GM13976 (cell line): ENCODE data around the gene N4BP2L2.
A peak's percentile ranks its signal among the peaks of the same experiment; 100 is the strongest.
"Not testable (repeated sequence)": the region's sequence is repeated elsewhere in the genome, so short reads cannot be mapped to it uniquely, and the experiment has no call there.

ENCODE experiments used
- DNase-seq: peaks from one replicate; pipeline ENCODE4 v3.0.0; 2012; ENCODE audit warnings: low spot score
- in situ Hi-C: fragments of 300-500 bp; cut with MboI; formaldehyde crosslinking; loops from one replicate; pipeline ENCODE4 v1.12.0; 2022; ENCODE audit warnings: low sequenced_read_pairs, mixed read lengths, inconsistent platforms; ENCODE audit not compliant: unreplicated experiment
- TF ChIP-seq, protein P1 (sequence below): IDR thresholded peaks from 2 replicates; pipeline ENCODE4 v1.5.1; 2012; ENCODE audit warnings: borderline replicate concordance, mild to moderate bottlenecking; ENCODE audit not compliant: insufficient read depth; ENCODE audit errors: extremely low read depth, missing control alignments, control extremely low read depth

Gene N4BP2L2

DNA sequence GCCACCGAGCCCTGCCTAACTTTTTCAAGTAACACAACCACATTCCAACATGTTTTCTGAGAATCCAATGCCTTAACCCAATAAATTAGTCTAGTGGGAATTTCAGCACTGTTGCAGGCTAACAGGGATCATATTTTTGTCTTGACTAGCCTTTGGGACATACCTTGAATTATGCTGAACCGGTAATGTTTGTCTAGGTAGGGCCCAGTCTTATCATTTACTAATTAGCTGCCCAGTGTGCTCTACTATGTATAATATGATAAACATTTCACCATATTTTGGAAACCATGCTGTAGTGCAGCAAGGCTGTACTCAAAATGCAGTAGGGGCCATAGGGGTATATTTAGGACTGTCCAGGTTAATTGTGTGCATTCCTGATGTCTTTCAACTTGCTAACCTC, 44.4 kb upstream of the N4BP2L2 start:
- in situ Hi-C loops: loop anchor here (25.0 kb wide), 3 partner anchors 329 to 954 kb away; partner anchors contain the start of gene KL
- DNase-seq: no peak
- TF ChIP-seq, protein P1, sequence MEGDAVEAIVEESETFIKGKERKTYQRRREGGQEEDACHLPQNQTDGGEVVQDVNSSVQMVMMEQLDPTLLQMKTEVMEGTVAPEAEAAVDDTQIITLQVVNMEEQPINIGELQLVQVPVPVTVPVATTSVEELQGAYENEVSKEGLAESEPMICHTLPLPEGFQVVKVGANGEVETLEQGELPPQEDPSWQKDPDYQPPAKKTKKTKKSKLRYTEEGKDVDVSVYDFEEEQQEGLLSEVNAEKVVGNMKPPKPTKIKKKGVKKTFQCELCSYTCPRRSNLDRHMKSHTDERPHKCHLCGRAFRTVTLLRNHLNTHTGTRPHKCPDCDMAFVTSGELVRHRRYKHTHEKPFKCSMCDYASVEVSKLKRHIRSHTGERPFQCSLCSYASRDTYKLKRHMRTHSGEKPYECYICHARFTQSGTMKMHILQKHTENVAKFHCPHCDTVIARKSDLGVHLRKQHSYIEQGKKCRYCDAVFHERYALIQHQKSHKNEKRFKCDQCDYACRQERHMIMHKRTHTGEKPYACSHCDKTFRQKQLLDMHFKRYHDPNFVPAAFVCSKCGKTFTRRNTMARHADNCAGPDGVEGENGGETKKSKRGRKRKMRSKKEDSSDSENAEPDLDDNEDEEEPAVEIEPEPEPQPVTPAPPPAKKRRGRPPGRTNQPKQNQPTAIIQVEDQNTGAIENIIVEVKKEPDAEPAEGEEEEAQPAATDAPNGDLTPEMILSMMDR: no peak

DNA sequence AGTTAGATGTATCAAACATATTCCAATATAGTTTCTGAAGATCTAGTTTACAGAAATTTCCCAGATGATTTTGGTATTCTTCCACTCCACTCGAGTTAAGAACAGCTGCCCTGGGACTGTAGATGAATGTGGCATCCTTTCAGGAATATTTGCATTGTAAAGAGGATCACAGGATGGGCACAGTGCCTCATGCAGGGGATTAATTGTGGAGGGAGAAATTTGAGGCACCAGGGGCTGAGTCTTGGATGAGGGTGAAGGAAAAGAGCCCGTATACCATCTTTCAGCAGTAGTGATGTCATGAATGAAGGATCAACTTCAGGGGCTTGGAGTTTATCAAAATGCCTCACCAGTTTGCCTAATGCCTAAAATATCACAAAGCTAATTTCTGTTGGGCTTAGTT, 43.7 kb upstream of the N4BP2L2 start:
- TF ChIP-seq, protein P1: no peak
- no peak for DNase-seq
- in situ Hi-C loops: loop anchor here (25.0 kb wide), 3 partner anchors 330 to 955 kb away; partner anchors contain the start of gene KL

DNA sequence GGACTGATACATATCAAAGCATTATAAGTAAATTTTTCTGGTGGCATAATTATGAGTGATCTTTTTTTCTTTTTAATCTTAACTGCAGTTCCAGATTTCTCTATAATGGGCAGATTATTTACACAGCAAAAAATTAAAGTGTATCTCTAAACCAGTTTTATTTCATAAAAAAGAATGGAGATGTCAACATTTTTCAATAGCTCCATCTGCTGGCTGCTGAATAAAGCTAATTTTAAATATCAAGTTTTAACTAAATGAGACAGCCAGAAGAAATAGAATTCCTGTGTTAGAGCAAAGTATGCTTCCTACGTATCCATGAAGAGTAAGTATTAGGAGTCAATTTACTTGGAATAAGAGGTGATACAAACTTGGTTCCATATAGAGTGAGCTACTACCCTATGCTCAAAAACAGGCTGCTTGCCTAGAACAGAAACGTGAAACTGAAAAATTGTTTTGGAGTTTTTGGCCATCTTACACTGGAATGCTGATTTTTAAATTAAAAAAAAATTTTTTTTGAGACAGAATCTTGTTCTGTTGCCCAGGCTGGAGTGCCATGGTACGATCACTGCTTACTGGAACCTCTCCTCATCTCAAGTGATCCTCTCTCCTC, 42.7 kb upstream of the N4BP2L2 start:
- in situ Hi-C loops: loop anchor here (25.0 kb wide), 3 partner anchors 331 to 956 kb away; partner anchors contain the start of gene KL
- TF ChIP-seq, protein P1: peak; percentile 34
- peak; percentile 38 for DNase-seq

- DNase-seq: no peak
- TF ChIP-seq, protein P1: no peak
- in situ Hi-C loops: loop anchor here (25.0 kb wide), 3 partner anchors 335 to 960 kb away; partner anchors contain the start of gene KL
Measured at GRCh38 chr13:32577032-32577431, 38.4 kb upstream of the N4BP2L2 start.

DNA sequence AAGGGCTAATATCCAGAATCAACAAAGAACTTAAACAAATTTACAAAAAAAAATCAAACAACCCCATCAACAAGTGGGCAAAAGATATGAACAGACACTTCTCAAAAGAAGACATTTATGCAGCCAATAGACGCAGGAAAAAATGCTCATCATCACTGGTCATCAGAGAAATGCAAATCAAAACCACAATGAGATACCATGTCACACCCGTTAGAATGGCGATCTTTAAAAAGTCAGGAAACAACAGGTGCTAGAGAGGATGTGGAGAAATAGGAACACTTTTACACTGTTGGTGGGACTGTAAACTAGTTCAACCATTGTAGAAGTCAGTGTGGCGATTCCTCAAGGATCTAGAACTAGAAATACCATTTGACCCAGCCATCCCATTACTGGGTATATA, 37.1 kb upstream of the N4BP2L2 start:
- in situ Hi-C loops: loop anchor here (25.0 kb wide), 3 partner anchors 337 to 962 kb away; partner anchors contain the start of gene KL
- not testable (repeated sequence) for DNase-seq

DNA sequence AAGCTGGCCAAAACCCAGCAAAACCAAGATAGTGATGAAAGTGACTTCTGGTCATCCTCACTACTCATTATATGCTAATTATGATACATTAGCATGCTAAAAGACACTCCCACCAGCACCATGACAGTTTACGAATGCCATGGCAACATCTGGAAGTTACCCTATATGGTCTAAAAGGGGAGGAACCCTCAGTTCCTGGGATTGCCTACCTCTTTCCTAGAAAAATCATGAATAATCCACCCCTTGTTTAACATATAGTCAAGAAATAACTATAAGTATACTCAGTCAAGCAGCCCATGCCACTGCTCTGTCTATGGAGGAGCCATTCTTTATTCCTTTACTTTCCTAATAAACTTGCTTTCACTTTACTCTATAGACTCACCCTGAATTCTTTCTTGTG, 22.2 kb upstream of the N4BP2L2 start:
- in situ Hi-C loops: loop anchor here (25.0 kb wide), 1 partner anchor 549 kb away; no protein-coding TSS in a partner anchor
- not testable (repeated sequence) for DNase-seq

DNA sequence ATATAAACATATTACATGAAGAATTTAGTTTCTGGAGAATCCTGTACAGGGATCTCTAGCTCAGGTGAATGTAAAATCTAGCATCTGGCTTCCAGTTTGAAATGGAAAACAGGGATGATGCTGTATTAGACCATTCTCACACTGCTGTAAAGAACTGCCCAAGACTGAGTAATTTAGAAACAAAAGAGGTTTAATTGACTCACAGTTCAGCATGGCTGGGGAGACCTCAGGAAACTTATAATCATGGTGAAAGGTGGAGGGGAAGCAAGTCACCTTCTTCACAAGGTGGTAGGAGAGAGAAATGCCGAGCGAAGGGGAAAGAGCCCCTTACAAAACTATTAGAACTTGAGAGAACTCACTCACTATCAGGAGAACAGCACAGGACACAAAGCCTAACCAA, 17.0 kb upstream of the N4BP2L2 start:
- in situ Hi-C loops: loop anchor here (25.0 kb wide), 1 partner anchor 543 kb away; no protein-coding TSS in a partner anchor
- TF ChIP-seq, protein P1: no peak

More for the DNA sequence above, 17.0 kb upstream of the N4BP2L2 start:
- DNase-seq: no peak
